Measurements from ENCODE around the gene AP3S1. TPM values are rescaled to one million over a fixed set of nuclear protein-coding genes. Genes with fewer than 3 reads are reported as not detected.
A peak's percentile ranks its signal among the peaks of the same experiment; 100 is the strongest.

AP3S1 gene
- total RNA-seq, 4 donors from 2014 or later: 69.4 to 199 (median 97.3) TPM

DNA sequence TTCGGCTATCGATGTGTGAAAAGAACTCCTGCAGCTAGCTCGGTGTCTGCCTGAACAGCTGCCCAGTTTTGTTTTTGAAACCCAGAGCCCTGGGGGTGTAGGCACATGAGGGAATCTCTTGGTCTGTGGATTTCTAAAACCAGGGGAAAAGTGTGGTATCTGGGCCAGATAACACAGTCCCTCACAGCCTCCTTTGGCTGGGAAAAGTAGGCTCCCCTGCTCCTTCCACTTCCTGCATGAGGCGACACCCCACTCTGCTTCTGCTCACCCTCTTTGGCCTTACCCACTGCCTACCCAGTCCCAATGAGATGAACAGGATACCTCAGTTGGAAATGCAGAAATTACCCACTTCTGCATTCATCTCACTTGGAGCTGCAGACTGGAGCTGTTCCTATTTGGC is 15.8 kb upstream of the AP3S1 start:
- Histone ChIP-seq H3K9me3 (peaks cover 0 to 6% (median 0%) of the 10 kb centered on the region in 3 donors), H3K36me3 (peaks cover 0 to 37% (median 7%) of the 10 kb centered on the region in 3 donors), H3K4me1 (no peaks in the 10 kb centered on the region), H3K4me3 (no peak overlapping the region), H3K27ac (no peak overlapping the region), H3K27me3 (peaks cover 0 to 3% (median 0%) of the 10 kb centered on the region in 4 donors)
- WGBS, 2 donors: 94 to 100% methylated on average over 4 of the region's 4 CpGs
- no peak for DNase-seq
- TF ChIP-seq CTCF (IDR thresholded peaks at IDR 0.05): no peak
- TF ChIP-seq POLR2A (IDR thresholded peaks at IDR 0.05): no peak
- intact Hi-C loops (cut with DNase I): no loop called here

GRCh38 chr5:115829913-115830312 is 11.8 kb upstream of the AP3S1 start:
- no peak overlapping the region for H3K27ac ChIP-seq
- no peak for DNase-seq
- no peak overlapping the region for H3K4me3 ChIP-seq
- peaks cover 0 to 6% (median 0%) of the 10 kb centered on the region in 3 donors for H3K9me3 ChIP-seq
- intact Hi-C loops (cut with DNase I): no loop called here
- H3K27me3 ChIP-seq: no peaks in the 10 kb centered on the region
- no peaks in the 10 kb centered on the region for H3K4me1 ChIP-seq
- TF ChIP-seq POLR2A (IDR thresholded peaks at IDR 0.05) (no peak), CTCF (IDR thresholded peaks at IDR 0.05) (no peak)
- peaks cover 0 to 75% (median 7%) of the 10 kb centered on the region in 3 donors for H3K36me3 ChIP-seq
- WGBS, 2 donors: 93% methylated on average over 5 of the region's 5 CpGs

- peaks cover 4 to 88% (median 7%) of the 10 kb centered on the region in 3 donors for H3K36me3 ChIP-seq
- WGBS, 2 donors: 23 to 24% methylated on average over 2 of the region's 2 CpGs
- H3K9me3 ChIP-seq: peaks cover 0 to under 1% (median 0%) of the 10 kb centered on the region in 3 donors
- H3K27ac ChIP-seq: no peak overlapping the region
- intact Hi-C loops (cut with DNase I): no loop called here
- H3K4me1 ChIP-seq: no peaks in the 10 kb centered on the region
- no peak for DNase-seq
- H3K4me3 ChIP-seq: no peak overlapping the region
- no peaks in the 10 kb centered on the region for H3K27me3 ChIP-seq
- no peak for TF ChIP-seq POLR2A (IDR thresholded peaks at IDR 0.05)
- TF ChIP-seq CTCF (IDR thresholded peaks at IDR 0.05): peak; percentile 20 to 71 (median 62)
Observed at GRCh38 chr5:115831163-115831768, 10.5 kb upstream of the AP3S1 start.

DNA sequence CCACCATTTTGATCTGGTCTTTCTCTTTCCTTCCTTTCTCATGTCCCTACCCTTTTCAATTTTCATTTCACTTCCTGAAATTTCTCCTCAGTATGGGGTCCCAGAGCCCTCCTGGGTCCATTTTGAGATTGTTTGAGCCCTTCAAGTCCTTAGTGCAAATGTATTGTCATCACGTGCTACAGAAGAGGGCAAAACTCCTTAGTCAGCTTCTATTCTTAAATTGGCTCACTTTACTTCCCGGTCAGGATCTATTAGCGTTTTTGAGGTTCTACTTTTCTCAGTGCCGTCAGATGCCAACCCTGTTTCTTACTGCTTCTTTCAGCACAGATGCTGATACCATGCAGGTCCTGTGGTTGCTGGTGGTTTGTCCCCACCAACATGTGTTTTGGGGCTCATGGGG is 6.3 kb upstream of the AP3S1 start:
- Histone ChIP-seq H3K27me3 (no peaks in the 10 kb centered on the region), H3K4me1 (peaks cover 16 to 31% (median 20%) of the 10 kb centered on the region in 3 donors), H3K9me3 (no peaks in the 10 kb centered on the region), H3K27ac (no peak overlapping the region), H3K4me3 (no peak overlapping the region), H3K36me3 (peaks cover 5 to 76% (median 9%) of the 10 kb centered on the region in 3 donors)
- DNase-seq: no peak
- 80 to 96% methylated on average over 4 of the region's 4 CpGs for WGBS, 2 donors
- TF ChIP-seq CTCF (IDR thresholded peaks at IDR 0.05): no peak
- intact Hi-C loops (cut with DNase I): no loop called here

GRCh38 chr5:115838885-115839518 is 2.7 kb upstream of the AP3S1 start:
- Histone ChIP-seq H3K4me1 (peaks cover 20 to 49% (median 29%) of the 10 kb centered on the region in 3 donors), H3K27ac (no peak overlapping the region), H3K9me3 (no peaks in the 10 kb centered on the region), H3K27me3 (no peaks in the 10 kb centered on the region), H3K4me3 (peak overlapping the region in 1 of 4 donors; percentile 92), H3K36me3 (peaks cover 5 to 42% (median 9%) of the 10 kb centered on the region in 3 donors)
- 34 to 42% methylated on average over 10 of the region's 10 CpGs for WGBS, 2 donors
- intact Hi-C loops (cut with DNase I): no loop called here
- TF ChIP-seq POLR2A (IDR thresholded peaks at IDR 0.05) (no peak), CTCF (IDR thresholded peaks at IDR 0.05) (peak; percentile 11 to 61 (median 42))
- DNase-seq: no peak
